ENCODE measurements around the gene AXIN2. TPM values are rescaled to one million over a fixed set of nuclear protein-coding genes. Genes with fewer than 3 reads are reported as not detected.

Gene AXIN2, protein sequence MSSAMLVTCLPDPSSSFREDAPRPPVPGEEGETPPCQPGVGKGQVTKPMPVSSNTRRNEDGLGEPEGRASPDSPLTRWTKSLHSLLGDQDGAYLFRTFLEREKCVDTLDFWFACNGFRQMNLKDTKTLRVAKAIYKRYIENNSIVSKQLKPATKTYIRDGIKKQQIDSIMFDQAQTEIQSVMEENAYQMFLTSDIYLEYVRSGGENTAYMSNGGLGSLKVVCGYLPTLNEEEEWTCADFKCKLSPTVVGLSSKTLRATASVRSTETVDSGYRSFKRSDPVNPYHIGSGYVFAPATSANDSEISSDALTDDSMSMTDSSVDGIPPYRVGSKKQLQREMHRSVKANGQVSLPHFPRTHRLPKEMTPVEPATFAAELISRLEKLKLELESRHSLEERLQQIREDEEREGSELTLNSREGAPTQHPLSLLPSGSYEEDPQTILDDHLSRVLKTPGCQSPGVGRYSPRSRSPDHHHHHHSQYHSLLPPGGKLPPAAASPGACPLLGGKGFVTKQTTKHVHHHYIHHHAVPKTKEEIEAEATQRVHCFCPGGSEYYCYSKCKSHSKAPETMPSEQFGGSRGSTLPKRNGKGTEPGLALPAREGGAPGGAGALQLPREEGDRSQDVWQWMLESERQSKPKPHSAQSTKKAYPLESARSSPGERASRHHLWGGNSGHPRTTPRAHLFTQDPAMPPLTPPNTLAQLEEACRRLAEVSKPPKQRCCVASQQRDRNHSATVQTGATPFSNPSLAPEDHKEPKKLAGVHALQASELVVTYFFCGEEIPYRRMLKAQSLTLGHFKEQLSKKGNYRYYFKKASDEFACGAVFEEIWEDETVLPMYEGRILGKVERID
- 10 to 100 TPM in 3 of 4 donors, 1 to 10 TPM in 1; 9.9 to 27.2 (median 17.9) TPM for total RNA-seq

DNA sequence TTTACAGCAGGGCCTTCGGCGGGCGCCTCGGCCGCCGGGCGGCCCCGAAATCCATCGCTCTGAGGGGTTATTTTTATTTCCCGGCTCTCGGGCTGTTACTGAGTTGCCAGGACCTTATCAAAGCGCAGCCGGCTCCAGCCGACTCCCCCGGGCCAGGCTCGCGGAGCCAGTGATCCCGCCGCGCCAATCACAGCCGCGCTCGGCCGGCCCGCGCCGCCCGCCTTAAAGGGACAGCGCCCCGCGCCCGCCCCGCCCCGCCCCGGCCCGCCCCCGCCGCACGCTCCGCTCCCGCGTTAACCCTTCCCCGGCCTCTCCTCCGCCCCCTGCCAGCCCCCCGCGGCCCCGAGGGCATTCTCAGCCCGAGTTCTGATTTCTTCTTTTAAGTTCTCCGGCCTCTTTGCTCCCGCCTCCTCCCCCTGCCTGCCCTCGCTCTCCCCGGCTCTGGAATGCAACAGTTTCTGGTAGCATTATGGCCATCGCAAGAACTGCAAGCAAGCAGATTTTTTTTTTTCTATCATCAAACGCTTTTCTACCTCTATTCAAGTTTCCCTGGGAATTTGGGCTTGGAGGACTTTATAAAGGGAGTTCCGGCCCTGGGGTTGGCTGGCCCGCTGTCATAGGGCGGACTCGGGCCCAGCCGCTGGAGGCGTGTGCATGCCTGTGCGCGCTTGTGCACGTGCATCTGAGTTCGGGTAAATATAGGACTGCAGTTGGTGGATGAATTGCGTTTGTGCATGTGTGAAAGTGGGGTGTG lies at the start of gene AXIN2:
TSS of gene AXIN2 (minus strand) at position 197 of the 754 bp plus-strand sequence. CDS start 3,028 bp downstream, outside the sequence.
- peak in 1 of 2 donors; percentile 69 for TF ChIP-seq POLR2A (IDR thresholded peaks at IDR 0.05)
- TF ChIP-seq, protein P1, sequence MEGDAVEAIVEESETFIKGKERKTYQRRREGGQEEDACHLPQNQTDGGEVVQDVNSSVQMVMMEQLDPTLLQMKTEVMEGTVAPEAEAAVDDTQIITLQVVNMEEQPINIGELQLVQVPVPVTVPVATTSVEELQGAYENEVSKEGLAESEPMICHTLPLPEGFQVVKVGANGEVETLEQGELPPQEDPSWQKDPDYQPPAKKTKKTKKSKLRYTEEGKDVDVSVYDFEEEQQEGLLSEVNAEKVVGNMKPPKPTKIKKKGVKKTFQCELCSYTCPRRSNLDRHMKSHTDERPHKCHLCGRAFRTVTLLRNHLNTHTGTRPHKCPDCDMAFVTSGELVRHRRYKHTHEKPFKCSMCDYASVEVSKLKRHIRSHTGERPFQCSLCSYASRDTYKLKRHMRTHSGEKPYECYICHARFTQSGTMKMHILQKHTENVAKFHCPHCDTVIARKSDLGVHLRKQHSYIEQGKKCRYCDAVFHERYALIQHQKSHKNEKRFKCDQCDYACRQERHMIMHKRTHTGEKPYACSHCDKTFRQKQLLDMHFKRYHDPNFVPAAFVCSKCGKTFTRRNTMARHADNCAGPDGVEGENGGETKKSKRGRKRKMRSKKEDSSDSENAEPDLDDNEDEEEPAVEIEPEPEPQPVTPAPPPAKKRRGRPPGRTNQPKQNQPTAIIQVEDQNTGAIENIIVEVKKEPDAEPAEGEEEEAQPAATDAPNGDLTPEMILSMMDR (IDR thresholded peaks at IDR 0.05 in 4 of 5, conservative IDR thresholded peaks at IDR 0.05 in 1 of 5): peak in 3 of 5 experiments; percentile 14 to 49 (median 43)
- in situ Hi-C loops (cut with MboI; ENCODE audit: low sequenced_read_pairs in 4 of 4) (loop anchor here in 3 of 4 donors (25.0 kb wide), 2 partner anchors 574 to 599 kb away; no protein-coding TSS in a partner anchor), intact Hi-C loops (cut with DNase I; ENCODE audit: low total_unique reads) (loop anchor here (2.0 to 10.0 kb wide), 5 partner anchors 154 to 1486 kb away; partner anchors contain the start of genes CEP95 and DDX5)
- Histone ChIP-seq H3K4me3 (peak within 1 kb of the TSS in 2 of 4 donors; percentile 72 to 99), H3K4me1 (peaks cover 47 to 48% of the 10 kb centered on the region in 2 donors), H3K36me3 (no peaks in the 10 kb centered on the region), H3K9me3 (no peaks in the 10 kb centered on the region), H3K27me3 (no peaks in the 10 kb centered on the region), H3K27ac (no peak within 1 kb of the TSS)
- peak; percentile 51 to 59 for ATAC-seq
- peak; percentile 86 to 91 for DNase-seq

DNA sequence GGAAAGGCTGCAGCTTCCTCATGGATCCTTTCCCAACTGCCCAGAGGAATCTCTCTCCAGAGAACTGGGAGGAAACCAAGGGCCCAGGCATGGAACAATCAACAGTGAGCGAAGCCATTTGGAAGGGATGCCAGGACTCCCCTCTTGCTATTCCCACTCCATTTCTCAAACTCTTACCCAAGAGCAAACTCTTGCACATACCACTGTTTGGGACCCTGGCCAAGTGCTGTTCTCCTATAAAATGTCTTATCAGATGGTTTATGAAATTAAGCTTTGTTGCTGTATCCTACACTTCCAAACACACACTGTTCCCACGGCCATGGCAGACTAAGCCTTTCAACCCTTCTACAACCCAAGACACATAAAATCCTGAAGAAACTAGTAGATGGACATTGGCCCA lies 48.3 kb upstream of the AXIN2 start:
- intact Hi-C loops (cut with DNase I; ENCODE audit: low total_unique reads): no loop called here
- no peaks in the 10 kb centered on the region for H3K4me1 ChIP-seq
- ATAC-seq: no peak
- no peaks in the 10 kb centered on the region for H3K36me3 ChIP-seq
- TF ChIP-seq, protein P1 (IDR thresholded peaks at IDR 0.05 in 4 of 5, conservative IDR thresholded peaks at IDR 0.05 in 1 of 5): no peak
- TF ChIP-seq POLR2A (IDR thresholded peaks at IDR 0.05): no peak
- in situ Hi-C loops (cut with MboI; ENCODE audit: low sequenced_read_pairs in 4 of 4): no loop called here
- no peak overlapping the region for H3K4me3 ChIP-seq
- DNase-seq: no peak
- H3K9me3 ChIP-seq: no peaks in the 10 kb centered on the region
- H3K27ac ChIP-seq: no peak overlapping the region
- H3K27me3 ChIP-seq: no peaks in the 10 kb centered on the region

DNA sequence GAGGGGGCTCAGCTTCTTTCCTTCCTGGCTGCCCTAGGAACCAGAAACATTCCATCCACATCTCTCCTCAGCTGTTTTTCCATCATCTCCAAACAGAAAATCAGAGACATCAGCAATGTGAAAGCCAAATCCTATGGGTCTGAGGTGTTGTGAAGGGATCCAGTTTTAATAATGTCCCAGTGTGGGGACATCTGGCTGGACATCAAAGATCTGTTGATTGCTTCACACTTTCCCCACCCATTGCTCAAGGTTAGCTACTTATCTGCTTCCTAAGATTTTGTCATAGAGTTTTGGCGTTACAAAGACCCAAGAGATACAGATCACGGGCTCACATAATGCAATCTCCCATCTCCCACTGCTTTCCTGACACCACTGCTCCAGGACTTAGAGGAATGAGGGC lies 47.8 kb upstream of the AXIN2 start:
- ATAC-seq: no peak

DNA sequence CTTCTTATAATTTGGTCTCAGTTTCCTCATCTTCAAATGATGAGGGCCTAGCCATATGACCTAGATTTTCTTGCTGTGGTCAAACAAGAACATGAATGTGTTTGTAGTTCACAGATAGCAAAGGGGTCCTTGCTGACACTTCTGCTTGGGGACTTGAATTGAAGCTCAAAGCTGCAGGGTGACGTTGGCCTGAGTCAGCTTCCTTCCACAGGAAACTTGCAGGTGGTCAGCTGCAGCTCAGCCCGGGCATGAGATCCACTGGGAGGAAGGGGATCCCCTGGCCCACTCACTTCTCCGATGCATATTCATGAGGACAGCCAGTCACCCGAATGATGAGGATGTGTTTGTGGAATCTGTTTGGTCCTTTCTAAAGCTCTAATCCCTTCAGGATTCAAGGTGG lies 42.6 kb upstream of the AXIN2 start:
- TF ChIP-seq, protein P1 (IDR thresholded peaks at IDR 0.05 in 4 of 5, conservative IDR thresholded peaks at IDR 0.05 in 1 of 5): no peak
- TF ChIP-seq POLR2A (IDR thresholded peaks at IDR 0.05): no peak
- Histone ChIP-seq H3K4me1 (no peaks in the 10 kb centered on the region), H3K4me3 (no peak overlapping the region), H3K27ac (no peak overlapping the region), H3K9me3 (no peaks in the 10 kb centered on the region), H3K36me3 (no peaks in the 10 kb centered on the region), H3K27me3 (no peaks in the 10 kb centered on the region)
- no peak for DNase-seq
- intact Hi-C loops (cut with DNase I; ENCODE audit: low total_unique reads) (no loop called here), in situ Hi-C loops (cut with MboI; ENCODE audit: low sequenced_read_pairs in 4 of 4) (no loop called here)
- ATAC-seq: no peak

More for the DNA sequence above, 47.8 kb upstream of the AXIN2 start:
- H3K27ac ChIP-seq: no peak overlapping the region
- no peaks in the 10 kb centered on the region for H3K27me3 ChIP-seq
- no peaks in the 10 kb centered on the region for H3K4me1 ChIP-seq
- H3K9me3 ChIP-seq: no peaks in the 10 kb centered on the region
- TF ChIP-seq POLR2A (IDR thresholded peaks at IDR 0.05): no peak
- TF ChIP-seq, protein P1 (IDR thresholded peaks at IDR 0.05 in 4 of 5, conservative IDR thresholded peaks at IDR 0.05 in 1 of 5): no peak
- no peak for DNase-seq
- intact Hi-C loops (cut with DNase I; ENCODE audit: low total_unique reads): no loop called here
- H3K4me3 ChIP-seq: no peak overlapping the region
- in situ Hi-C loops (cut with MboI; ENCODE audit: low sequenced_read_pairs in 4 of 4): no loop called here
- H3K36me3 ChIP-seq: no peaks in the 10 kb centered on the region
